Measurements from ENCODE around the gene OTOS.

OTOS gene

GRCh38 chr2:240140511-240140910 is at the start of gene OTOS:
OTOS (minus strand) TSS chr2:240140658; CDS start chr2:240140326, 332 bp downstream.
- peak; percentile 43 for DNase-seq

GRCh38 chr2:240189686-240190085 is 49.2 kb upstream of the OTOS start:
- no peak for DNase-seq

GRCh38 chr2:240187989-240188590 is 47.6 kb upstream of the OTOS start:
- no peak for DNase-seq

GRCh38 chr2:240186191-240186725 is 45.8 kb upstream of the OTOS start:
- DNase-seq: no peak

- no peak for DNase-seq
Observed at GRCh38 chr2:240184656-240185055, 44.2 kb upstream of the OTOS start.

- DNase-seq: no peak
Observed at GRCh38 chr2:240183875-240184590, 43.6 kb upstream of the OTOS start.

- no peak for DNase-seq
Observed at GRCh38 chr2:240183006-240183874, 42.8 kb upstream of the OTOS start.

GRCh38 chr2:240182476-240182875 is 42.0 kb upstream of the OTOS start:
- DNase-seq: no peak

GRCh38 chr2:240182001-240182400 is 41.5 kb upstream of the OTOS start:
- no peak for DNase-seq

- DNase-seq: no peak
Observed at GRCh38 chr2:240179941-240180666, 39.6 kb upstream of the OTOS start.

GRCh38 chr2:240179186-240179815 is 38.8 kb upstream of the OTOS start:
- DNase-seq: no peak

GRCh38 chr2:240178564-240178963 is 38.1 kb upstream of the OTOS start:
- no peak for DNase-seq

GRCh38 chr2:240174496-240174895 is 34.0 kb upstream of the OTOS start:
- DNase-seq: no peak

- no peak for DNase-seq
Observed at GRCh38 chr2:240172071-240172895, 31.8 kb upstream of the OTOS start.

GRCh38 chr2:240170883-240171282 is 30.4 kb upstream of the OTOS start:
- no peak for DNase-seq

GRCh38 chr2:240170354-240170735 is 29.9 kb upstream of the OTOS start:
- DNase-seq: no peak

GRCh38 chr2:240169486-240170353 is 29.3 kb upstream of the OTOS start:
- DNase-seq: no peak

GRCh38 chr2:240168546-240169361 is 28.3 kb upstream of the OTOS start:
- DNase-seq: no peak

- no peak for DNase-seq
Observed at GRCh38 chr2:240168041-240168440, 27.6 kb upstream of the OTOS start.

GRCh38 chr2:240167588-240167880 is 27.1 kb upstream of the OTOS start:
- DNase-seq: no peak

All from NCI-H2107 (cell line).